HTR-8/SVneo (cell line): ENCODE measurements around the gene TOX3.

ENCODE experiments used
- DNase-seq: peaks from one replicate; pipeline ENCODE4 v3.0.0; 2011; ENCODE audit warnings: low spot score, mixed read lengths; ENCODE audit not compliant: insufficient read length
- FAIRE-seq: peaks from 2 replicates; lab custom pipeline; 2011; peaks lifted over from hg19 to GRCh38; lab: Jason Lieb, UNC

Gene TOX3

DNA sequence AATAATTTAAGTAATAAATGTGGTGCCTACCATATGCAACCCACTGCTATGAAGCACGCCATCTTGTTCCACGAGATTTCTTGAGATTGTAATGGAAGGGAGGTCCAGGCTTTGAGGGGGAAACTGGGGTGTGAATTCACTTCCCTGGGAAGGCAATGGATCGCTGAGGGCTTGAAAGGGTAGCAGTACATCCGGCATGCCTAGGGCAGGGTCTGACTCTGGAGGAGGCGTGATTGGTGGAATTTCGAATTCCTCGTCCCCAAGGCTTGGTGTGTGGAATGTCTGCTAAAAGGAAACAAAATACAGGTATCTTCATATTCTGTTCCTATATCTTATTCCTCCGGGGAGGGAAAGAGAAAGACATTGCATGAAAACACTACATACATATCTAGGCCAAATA lies 83.0 kb downstream of the TOX3 start:
- FAIRE-seq (no peak), DNase-seq (no peak)

DNA sequence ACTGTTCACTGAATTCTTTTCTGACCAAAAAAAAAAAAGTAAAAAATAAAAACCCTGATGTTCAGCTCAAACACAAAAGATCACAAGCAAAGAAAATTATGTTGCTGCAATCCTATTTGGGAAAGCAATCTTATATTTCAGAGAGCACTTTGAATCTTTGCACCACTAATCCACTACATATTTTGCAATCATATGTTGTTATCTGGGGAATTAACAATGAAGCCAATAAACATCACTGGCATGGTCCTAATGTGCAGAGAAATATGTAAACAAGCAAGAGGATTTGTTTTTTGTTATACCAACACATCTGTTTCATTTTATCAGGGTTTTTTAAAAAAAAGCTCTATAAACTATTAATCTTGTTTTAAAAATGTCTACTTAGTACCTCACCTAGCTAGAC lies 84.1 kb downstream of the TOX3 start:
- FAIRE-seq (no peak), DNase-seq (no peak)

DNA sequence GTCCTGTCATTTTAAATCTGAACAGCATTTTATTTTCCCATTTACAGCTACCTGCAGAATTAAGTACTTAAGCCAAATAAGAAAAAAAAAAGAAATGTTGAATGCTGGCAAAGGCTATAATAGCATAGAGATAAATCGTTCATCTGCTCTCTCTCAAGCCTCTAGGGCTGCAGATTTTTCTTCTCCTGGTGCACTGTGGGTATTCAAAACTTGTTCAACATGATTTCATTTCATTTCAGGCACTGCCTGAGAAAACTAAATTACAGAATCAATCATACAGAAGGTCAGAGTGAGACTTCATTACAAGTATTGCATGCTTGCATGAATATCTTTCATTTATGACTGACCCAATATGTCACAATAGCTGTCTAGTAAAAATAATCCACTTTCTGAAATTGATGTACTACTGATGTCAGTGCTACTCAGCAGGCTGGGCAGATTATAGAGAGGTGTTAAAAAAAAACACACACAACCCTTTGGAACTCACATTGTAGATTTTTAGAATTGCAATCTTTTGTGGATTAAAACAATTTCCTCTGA lies 86.2 kb downstream of the TOX3 start:
- no peak for FAIRE-seq
- DNase-seq = no peak

DNA sequence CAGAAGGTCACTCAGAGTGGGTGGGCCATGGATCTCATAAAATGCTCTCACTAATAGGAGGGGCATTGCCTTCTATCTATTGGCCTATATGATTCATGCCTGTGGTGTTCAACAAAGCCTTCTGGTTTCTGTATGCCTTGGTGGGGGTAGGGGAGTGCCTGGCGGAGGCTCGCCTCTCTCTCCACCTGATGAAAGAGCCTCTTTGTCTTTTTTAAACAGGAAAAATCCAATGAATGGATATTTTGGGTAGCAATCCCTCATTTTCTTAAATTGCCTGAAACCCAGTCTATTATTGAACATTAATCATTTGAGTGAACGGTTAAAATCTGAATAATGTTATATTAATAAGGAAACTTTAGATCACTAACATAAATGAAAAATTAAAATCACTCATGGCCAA lies 90.6 kb downstream of the TOX3 start:
- FAIRE-seq = no peak
- DNase-seq = no peak

DNA sequence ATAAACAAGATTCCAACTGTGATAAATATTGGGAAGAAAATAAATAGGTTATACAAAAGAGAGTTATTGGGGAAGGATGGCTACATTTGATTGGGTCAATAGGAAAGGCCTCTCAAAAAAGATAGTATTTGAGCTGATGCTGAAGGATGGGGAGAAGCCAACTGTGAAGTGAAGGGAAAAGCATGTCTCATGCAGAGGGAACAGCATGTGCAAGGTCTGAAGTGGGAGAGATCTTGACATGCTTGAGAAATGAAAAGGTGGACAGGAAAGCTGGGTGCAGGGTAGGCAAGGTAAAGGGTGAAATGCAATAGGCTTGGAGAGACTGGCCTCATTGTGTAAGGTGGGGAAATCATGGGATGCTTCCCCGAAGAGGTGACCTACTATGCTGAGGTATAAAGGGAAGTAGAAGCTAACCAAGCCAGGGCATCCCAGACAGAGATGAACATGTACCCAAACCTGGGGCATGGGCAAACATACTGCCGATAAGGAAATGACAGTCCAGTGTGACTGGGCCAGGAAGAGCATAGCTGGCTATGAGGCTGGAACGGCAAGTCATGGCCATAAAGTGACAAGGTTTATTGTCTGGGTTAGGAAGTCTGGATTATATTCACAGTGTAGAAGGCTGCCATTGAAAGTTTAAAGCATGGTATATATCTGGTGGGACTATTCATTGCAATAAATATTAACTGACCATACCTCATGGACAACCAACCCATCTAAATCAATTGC lies 91.2 kb downstream of the TOX3 start:
- FAIRE-seq = no peak
- no peak for DNase-seq

DNA sequence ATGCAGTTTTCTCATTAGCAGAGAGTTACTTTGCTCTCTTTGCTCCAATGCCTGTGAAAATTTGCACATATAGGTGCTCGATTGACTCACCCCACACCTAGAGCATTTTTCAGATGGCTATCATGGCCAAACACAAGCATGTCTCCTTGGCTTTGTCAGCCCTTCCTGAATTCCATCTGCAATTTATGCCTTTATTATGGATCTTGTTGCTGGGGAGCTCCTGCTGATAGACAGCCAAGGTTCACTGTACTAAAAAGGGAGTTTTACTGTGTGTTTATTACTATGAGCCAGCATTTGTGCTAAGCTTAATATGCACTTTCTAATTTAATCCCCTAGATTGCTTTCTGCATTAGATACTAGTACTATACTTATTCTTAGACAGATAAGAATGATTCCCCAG lies 93.3 kb downstream of the TOX3 start:
- DNase-seq (no peak), FAIRE-seq (no peak)

DNA sequence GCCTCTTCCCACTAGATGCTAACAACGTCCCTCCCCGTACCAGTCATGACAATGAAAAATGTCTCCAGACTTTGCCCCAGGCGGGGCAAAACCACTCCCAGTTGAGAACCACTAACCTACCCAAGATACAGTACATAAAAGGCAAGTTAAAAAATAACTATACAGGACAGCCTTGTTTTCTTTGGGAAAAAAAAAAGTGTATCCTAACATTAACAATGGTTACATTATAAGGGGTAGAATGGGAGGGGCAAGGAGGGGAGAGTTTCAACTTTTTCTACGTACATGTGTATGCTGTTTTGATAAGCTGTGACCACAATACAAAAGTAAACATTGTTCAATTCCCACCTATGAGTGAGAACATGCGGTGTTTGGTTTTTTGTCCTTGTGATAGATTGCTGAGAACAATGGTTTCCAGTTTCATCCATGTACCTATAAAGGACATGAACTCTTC lies 94.9 kb downstream of the TOX3 start:
- no peak for DNase-seq
- FAIRE-seq = no peak

DNA sequence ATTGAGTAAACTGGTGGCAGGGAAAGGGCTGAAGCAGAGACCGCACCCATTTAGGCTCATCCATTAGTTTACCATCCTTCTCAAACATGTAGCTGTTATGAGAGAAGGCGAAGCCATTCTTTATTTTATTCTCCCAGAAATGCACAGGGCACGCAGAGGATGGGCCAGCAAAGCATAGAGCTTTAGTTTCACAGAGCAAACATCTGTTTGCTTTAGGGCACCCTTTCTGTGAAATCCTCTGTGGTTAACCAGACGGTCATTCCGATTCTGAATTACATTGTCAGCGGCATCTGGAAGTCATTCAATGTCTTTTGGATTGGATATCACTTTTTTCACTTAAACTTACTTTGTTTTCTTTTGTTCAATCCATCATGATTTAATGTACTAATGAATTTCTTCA lies 96.0 kb downstream of the TOX3 start:
- FAIRE-seq = no peak
- DNase-seq = no peak

DNA sequence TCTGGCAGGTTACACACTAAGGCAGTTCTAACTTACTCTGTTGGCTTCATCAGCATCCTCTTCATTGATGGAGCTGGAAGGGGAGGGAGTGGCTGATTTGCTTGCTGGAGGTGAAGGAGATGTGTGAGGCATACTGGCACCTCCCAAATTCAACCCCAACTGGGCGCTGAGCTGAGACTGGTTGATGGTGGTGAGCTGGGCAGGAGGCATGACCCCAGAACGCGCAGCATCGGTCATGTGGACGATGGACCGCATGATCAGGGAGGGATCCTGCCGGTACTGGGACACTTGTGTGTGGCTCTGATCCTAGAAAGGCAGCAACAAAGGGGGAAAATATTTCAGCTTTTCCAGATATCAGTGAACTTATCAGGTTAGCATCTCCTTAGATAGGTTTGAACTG lies 96.7 kb downstream of the TOX3 start:
- FAIRE-seq = no peak
- no peak for DNase-seq

DNA sequence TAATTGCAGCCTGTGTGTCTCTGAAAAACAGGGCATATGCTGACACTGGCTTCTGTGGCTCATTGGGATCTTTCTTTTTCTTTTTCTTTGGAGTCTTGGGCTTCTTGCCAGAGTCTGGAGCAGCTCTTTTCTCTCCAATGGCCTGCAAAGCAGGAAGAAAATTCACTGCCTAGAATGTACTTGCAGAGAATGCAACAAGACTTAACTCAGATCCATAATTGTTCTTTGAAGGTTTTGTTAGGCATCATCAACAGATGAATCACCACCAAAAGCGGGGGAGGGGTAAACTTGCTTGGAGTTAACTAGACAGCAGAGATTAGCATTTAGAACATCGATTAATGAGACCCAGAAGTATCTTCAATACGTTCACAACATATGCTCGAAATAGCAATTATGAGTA lies 100.9 kb downstream of the TOX3 start:
- no peak for FAIRE-seq
- no peak for DNase-seq

DNA sequence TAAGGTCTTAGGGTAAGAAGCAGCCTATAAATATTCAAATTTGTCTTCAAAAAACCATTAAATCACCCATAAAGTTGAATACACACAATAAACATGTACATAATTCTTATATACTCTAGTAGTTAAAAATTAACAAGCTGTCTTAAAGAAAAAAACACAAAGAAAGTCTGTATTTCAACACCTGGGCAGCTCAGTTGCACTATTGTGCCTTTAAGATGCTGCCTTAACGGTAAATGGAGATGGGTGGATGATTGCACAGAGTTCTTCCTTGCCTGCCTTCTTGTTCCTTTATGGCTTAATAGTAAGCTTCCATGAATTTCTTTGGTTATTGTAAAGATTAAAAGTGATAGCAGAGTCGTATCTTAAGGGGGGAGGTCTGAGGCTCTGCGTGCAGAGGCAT lies 105.1 kb downstream of the TOX3 start:
- DNase-seq (no peak), FAIRE-seq (no peak)

DNA sequence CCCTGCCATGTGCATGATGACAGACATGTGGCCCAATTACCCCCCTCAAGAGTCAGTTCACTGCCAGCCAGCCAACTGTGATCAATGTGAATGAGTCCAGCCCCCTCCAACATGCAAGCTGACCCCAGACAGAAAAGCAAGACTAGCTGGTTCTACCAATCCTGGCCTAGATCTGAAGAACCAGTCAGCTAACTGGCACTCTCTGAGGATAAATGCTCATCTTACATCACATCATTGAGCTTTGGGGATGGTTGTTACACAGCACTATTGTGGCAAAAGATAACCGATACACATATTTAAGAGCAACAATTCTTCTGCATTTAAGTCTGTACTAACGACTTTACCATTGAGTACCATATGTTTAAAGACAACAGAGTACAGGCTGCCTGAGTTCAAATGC lies 106.7 kb downstream of the TOX3 start:
- DNase-seq (no peak), FAIRE-seq (no peak)

DNA sequence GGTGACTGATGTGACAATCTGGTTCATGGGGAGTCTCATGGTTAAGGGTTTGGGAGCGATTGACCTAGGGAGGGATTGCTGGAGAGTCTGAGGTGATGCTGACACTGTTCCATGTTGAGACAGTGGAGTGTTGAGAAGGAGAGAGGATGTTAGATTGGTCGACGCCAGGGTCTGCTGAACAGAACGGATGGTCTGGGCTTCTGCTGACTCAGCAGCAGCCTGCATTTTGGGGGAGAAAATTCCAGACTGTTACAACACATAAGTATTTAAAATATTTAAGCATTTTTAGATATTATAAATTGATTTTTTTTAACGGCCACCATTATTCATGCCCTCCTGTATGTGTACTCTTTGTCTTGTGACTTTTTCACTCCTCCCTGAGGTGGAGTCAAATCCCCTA lies 107.2 kb downstream of the TOX3 start:
- no peak for FAIRE-seq
- DNase-seq = no peak

DNA sequence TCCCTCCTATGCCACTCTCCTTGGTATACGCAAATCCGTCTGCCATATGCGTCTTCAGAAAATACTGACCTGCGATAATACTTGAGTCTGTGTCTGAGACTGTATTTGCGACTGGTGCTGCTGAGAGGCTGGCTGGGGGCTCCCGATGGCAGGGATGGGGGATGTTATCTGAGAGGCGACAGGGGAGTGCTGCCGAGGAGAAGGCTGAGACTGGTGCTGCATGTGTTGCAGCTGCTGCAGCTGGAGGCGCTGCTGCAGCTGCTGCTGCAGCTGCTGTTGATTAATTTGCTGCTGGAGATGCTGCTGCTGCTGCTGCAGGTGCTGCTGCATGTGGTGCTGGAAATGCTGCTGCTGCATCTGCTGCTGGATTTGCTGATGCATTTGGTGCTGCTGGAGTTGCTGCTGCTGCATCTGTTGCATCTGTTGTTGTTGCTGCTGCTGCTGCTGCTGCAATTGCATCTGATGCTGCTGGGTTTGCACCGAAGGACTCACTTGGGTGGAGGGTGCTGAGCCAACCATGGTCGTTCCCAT lies 107.7 kb downstream of the TOX3 start:
- no peak for FAIRE-seq
- no peak for DNase-seq

DNA sequence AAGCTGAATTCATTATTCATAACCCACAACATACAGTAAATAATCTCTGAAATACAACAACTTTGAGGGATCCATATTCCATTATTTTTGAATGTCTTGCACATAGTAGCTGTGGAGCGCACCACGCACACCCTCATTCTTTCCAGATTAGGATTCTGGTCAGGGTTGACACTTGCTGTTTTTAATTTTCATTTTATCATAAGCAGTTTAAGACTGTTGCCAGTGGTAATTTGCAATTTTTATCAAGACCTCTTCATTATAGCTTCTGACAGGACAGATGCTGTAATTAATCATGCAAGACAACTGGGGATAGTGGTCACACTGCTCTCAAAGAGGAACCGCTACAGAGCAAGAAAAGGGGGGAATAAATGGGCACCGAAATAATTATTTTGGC lies 109.7 kb downstream of the TOX3 start:
- FAIRE-seq (no peak), DNase-seq (no peak)

DNA sequence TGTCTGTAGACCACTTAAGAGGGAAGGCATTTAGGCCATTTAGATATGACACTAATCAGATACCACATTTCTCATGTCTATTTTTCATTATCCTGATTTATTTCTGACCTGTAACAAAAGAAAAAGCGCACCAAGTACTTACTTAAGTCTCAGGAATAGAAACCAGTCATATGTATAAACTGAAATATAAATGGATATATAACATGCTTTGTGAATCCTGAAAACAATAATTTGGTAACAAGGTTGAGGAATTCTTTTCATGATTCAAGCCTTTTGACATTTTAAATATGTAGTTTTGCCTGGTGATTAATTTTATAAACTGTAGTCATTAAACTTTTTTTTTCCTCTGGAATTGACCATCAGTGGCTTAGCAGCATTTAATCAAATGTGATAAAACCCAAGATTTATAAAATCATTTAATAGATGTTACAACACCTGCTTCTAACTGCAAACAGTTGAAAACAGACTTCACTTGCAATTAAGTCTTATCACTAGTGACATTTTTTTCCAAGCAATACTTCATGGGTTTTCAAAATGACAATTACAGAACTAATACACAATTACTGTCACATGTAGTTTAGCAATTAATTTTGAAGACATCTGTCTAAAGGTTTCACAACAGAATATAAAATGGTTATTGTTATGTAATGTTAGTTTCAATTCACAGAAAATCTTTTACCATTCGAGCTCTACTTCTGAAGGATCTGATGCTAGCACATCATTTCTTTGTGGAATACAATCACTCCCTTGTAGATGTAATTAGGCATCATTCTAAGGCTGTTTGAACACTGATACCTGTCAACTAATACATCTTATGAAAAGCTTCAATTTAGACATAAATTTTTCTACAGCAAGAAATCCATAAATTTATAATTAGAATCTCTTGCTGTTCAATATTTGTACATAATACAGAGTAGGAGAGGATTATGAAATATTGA lies 110.3 kb downstream of the TOX3 start:
- DNase-seq (no peak), FAIRE-seq (no peak)

DNA sequence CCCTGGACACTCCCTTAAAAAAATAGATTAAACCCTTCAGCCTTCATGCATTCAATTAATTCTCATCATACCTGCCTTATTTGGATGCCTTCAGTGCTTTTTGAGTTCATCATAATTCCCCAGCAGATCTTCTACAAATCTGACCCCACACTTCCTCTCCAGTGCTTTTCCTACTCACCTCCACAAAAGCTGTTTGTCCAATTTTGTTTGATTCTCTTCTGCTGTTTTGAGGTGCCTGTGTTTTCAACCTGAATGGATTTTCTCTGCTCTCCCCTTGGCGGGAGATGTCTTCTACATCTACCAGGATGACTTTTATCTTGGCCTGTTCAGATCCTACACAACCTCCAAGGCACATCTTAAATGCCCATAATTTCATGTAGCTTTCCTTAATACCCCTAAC lies 112.7 kb downstream of the TOX3 start:
- DNase-seq (no peak), FAIRE-seq (no peak)

DNA sequence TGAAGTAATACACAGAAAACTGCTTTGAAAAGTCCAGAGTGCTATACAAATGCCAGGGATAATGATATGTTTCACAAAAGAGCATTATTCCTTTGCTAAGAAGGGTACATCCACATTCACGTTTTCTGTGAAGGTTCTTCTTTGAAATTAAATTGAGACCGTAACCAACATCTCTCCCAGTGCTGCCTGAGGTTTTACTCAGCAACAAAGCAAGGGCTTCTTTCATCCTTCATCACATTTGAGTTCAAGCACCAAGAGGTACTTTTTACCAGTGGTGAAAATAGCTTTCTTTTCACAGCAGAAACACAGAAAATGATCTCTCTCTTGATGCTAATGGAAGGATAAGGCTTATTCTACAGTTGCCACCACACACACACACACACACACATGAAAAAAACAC lies 113.3 kb downstream of the TOX3 start:
- no peak for FAIRE-seq

DNA sequence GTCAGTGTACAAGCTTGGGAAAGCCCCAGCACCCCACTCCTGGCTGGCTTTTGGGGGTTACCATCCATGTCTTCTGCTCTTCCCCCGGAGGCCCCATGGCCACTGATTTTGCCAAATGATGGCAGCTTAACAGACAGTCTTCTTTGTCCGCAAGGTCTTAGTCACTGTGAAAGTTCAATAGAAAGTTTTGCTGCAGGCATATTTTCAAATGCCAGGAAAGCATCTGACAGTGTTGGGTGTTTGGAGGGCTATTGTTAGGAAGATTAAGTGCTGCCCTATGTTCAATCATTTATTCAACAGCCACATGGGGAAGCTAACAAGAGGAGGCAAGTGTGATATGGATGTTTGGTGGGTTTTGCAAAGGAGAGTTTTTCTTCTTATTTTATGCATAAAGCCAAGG lies 122.4 kb downstream of the TOX3 start:
- DNase-seq (no peak), FAIRE-seq (no peak)

More for the DNA sequence above, 113.3 kb downstream of the TOX3 start:
- no peak for DNase-seq

DNA sequence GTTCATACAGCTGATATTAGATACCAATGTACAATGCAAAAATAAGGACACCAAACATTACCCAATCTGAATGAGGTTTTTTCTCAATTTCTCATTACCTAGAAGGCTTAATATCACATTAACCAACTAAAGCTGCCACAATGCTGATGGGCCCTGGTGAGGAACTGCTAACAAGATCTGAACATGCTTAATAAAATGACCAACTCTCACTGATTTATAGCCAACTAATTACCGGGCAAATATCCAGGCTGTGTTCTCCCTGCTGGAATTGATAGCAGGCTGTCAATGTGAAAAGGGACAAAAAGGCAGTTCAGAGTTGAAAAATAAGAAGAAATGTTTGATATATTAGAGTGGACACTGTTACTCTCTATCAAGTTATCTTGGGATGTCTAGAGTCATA lies 124.6 kb downstream of the TOX3 start:
- FAIRE-seq (no peak), DNase-seq (no peak)

DNA sequence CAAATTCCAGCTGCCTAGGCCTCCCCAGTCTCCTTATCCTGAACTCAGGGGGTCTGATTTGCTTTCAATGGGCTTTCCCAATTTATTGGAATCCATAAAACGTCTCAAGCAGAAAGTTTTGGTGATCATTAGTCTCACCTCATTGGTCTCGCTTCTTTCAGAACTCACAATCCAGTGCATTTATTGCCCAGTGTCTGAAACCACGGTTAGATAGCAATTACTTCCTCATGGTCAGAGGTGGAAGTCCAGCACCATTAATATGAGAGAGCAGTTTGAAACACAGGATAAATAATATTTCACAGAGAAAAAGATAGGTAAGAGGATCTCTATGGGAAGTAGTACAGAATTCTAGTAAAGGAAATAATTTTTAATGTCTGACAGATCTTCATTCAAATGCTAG lies 128.7 kb downstream of the TOX3 start:
- FAIRE-seq (no peak), DNase-seq (no peak)
